HG03066 (cell line): Measurements from ENCODE around the gene WNK3.

ENCODE experiments used
- ATAC-seq: cut with Tn5 transposase; IDR thresholded peaks from one replicate; pipeline ENCODE4 v1.9.1; 2021; ENCODE audit warnings: low read depth; ENCODE audit not compliant: unreplicated experiment

WNK3 gene

GRCh38 chrX:54246866-54247265, 111.0 kb downstream of the WNK3 start:
- no peak for ATAC-seq

DNA sequence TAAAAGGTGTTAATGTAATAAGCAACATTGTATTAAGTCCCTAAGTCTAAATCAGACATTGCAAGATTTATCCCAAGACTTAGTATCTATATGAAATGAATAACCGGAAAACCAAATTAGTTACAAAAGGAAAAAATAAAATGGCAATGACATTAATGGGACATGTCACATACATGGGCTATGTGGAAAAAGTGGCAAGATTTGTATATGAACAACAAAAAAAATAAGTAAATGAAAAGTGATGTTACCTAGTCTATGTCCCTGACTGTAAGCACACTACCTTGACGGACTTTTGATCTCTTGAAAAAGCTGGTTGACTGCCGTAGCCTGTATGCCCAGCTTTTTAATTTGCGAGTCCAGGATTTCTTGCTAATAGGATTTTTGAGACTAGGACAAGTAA, 119.3 kb downstream of the WNK3 start:
- no peak for ATAC-seq

DNA sequence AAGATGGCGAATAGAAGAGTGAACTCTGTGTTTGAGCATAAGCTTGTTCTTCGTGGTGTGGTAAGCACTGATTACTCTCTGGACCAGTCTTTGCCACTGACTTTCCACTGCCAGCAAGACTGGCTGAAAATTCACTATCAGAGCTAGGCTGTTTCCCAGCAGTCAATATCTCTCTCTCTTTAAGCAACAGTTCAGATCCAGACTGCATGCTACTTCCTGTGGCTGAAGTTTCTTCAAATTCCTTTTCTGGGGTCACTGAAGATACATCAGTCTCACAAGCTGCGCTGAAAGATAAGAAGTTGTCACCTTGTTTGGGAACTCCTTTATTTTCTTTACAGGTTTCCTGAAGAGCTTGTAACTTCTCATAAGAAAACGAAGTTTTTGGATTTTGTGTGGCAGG, 120.8 kb downstream of the WNK3 start:
- no peak for ATAC-seq

- no peak for ATAC-seq
Measured at GRCh38 chrX:54230435-54231148, 127.3 kb downstream of the WNK3 start.

DNA sequence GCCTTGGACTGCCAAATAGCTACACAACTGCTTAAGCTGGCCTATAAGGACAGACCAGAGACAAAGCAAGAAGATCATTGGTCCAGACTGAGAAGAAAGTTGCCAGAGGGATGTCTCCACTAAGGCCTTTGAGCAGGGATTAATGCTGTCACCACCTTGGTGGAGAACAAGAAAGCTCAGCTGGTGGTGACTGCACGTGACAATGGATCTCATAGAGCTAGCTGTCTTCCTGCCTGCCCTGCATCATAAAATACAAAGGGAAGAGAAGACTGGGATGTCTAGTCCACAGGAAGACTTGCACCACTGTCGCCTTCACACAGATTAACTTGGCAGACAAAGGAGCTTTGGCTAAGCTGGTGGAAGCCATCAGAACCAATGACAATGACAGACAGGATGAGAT, 134.3 kb downstream of the WNK3 start:
- ATAC-seq = no peak

DNA sequence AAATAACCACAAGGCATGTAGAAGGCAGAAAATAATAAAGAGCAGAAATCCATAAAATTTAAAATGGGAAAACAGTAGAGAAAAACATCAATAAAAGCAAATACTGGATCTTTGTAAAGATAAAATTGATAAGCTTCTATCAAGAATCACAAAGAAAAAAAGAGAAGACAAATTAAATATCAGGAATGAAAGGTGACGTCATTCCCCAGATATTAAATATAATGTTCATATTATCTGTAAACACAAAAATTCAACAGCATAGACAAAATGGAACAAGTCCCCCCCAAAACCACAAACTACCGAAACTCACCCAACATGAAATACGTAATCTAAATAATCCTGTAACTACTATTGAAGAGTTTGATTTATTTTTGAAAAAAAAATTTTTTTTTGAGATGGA, 144.2 kb downstream of the WNK3 start:
- ATAC-seq = no peak

DNA sequence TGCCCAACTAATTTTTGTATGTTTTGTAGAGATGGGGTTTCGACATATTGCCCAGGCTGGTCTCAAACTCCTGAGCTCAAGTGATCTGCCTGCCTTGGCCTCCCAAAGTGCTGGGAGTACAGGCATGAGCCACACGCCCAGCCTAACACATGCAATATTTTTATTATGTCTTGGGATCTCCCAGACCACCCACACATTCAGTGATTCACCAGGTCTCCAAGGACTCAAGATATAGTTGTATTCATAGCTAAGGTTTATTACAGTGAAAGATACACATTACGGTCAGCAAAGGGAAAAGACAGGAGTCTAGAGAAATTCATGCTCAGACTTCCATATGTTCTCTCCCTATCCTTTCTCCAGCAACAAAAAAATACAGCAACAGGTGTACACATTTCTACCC, 149.3 kb downstream of the WNK3 start:
- no peak for ATAC-seq

GRCh38 chrX:54198262-54198661, 159.6 kb downstream of the WNK3 start:
- ATAC-seq = no peak

DNA sequence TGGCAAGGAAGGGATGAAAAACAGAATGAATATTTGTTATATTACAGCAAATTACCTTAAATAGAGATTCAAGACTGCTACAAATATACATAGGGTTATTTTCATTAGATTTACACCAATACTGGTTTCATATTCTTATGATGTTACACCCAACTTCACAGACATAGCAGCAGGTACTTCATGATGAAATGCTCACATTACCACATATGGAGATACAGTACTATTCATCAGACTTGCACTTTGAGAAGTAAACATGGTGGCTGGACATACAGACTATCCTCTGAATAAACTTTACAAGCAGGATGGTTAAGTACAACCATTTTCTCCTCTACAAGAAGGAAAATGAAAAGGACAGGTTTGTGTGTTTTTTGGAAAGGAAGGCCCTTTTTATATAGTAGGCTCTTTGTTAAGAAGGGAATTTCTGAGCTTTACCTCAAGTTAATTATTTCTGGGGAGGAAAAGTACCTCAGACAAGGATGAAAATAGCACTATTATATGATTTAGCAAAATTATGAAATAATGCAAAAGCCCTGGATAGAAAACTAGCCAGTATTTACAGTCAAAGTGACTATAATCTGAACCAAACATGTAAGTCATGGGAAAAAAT, 162.8 kb downstream of the WNK3 start:
- ATAC-seq = no peak

DNA sequence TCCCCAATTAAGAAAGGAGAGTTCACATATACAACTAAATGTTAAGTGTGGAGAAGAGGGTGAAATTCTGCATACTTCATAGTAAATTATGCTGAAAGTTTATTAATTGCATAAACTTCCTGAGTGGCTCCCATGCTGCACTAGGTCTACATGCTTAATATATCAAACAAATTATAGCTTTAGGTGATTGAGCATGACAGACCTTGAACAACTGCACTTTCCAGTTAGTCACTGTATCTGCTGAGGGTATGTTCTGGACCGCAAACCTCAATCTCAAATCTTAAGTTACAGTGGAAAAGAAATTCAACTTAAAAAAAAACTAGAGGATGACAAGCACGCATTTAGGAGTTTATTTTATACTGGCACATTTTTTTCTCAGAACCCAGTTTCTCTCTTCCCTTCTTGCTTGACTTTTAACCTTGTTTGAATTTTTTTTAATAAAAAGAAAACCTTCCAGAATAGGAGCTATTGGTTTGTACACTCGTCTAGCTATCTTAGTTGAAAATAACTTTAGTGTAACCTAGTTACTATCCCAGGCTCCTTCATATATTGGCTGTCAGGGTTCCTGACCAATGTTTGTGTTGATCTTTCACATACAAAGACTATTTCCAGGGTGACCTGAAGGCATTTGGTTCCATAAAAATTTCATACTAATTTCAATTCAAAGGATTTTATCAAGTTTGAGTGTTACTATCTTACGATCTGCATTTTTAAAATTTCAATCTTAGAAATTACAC, 164.6 kb downstream of the WNK3 start:
- ATAC-seq = no peak

GRCh38 chrX:54184474-54184873, 173.4 kb downstream of the WNK3 start:
- ATAC-seq = no peak

DNA sequence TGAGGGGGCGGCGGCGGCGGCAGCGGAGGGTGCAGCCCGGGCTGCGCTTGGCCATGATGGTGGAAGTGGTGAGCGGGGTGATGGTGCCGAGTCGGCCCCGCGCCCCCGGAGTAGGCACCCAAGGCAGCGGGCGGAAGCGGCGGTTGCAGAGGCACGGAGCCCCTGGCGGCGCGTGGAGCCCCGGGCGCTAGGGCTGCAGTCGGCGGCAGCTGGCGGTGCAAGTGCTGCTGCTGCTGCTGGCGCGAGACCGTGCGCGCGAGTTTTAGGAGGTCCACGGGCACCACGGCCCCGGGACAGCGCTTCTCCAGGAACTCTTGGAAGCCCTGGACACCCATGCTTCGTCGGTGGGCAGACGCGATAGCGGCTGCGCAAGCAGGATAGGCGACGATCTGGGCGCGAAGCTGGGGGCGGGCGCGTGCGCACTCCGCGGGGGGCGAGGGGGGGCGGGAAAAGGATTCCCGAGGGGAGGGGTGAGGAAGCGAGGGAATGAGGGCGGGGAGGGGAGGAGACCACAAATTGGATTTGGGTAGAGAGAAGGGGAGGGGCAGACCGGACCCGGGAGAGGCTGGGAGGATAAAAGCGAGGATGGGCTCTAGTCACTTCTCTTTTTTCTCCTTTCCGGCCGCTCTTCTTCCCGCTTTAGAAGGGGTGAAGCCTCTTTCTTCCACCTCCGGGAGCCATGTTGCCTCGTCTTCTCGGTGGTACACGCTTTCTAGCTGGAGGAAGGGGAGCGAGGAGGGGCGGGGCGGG, 174.8 kb downstream of the WNK3 start, which contains the start of gene FAM120C:
Gene FAM120C, minus strand, starts transcription at position 391 of the 750 bp plus-strand sequence. Its CDS starts 56 bp downstream, at position 335.
- ATAC-seq = peak; percentile 74

- peak; percentile 51 for ATAC-seq
Measured at GRCh38 chrX:54182194-54182863, 175.5 kb downstream of the WNK3 start.

- ATAC-seq = no peak
Measured at GRCh38 chrX:54181202-54181953, 176.5 kb downstream of the WNK3 start.

GRCh38 chrX:54180403-54180802, 177.4 kb downstream of the WNK3 start:
- no peak for ATAC-seq

DNA sequence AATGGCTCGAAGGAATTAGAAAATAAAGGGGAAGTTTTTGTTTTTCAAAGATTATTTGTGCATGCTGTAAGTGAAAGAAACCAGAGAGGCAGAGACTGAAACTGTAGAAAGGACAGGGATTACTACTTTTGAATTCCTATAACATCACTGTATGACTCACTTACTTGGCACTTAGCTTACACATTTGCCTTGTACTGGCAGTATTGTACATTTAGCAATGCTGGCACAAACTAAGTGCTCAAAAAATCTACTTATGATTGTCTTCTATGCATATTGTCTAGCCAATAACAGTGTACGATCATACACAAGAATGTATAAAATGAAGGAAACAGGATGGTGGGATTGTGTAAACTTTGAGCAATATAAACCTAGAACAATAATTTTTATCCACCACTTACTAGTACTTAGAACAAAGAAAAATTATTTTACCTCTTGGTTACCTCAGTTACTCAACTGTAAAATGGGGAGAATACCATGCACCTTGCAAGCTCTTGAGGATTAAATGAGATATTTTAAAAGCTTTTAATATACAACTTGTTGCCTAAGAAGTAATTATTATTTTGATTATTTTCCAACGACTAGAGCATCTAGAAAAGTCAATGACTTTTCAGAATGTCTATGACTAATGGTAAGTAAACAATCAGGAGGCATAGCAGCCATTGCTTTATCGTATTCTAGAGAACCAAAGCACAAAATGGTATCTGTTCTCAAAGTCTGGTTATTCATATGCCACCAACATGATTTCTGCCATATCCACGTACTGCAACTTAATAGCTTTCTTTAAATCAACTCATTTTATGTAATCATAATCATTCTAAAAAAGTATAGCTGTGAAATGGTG, 179.5 kb downstream of the WNK3 start:
- ATAC-seq = no peak

GRCh38 chrX:54177306-54177705, 180.5 kb downstream of the WNK3 start:
- ATAC-seq = no peak

DNA sequence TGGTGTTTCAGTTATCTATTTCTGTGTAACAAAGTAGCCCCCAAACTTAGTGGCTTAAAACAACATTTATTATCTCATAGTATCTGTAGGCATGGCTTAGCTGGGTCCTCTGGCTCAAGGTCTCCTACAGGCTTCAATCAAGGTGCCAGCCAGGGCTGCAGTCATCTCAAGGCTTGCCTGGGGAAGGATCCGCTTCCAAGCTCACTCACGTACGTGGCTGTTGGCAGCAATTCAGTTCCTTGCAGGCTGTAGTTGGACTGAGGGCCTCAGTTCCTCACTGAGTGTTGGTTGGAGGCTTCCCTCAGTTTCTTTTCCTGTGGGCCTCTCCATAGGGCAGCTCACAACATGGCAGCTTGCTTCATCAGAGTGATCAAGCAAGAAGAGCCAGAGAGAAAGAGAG, 184.1 kb downstream of the WNK3 start:
- no peak for ATAC-seq

DNA sequence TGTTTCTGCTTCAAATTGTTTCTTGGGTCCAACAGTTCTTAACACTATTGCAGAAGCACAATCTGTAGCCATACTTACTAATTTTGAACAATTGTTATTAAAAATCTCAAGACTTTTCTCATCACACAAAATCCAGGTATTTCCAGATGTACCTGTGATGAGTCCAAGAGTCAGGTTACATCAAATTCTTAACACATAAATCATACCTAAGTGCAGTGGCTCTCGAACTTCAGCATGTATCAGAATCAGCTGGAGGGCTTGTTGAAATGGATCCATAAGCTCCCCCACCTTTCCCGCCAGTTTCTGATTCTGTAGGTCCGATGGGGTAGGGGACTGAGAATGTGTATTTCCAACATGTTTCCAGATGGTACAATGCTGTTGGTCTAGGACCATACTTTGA, 185.4 kb downstream of the WNK3 start:
- no peak for ATAC-seq
